ENCODE data around the gene BSX. TPM values are rescaled to one million over a fixed set of nuclear protein-coding genes. Genes with fewer than 3 reads are reported as not detected.

The BSX gene
- polyA plus RNA-seq, 3 donors = not detected

GRCh38 chr11:122979103-122979814 is 2.4 kb downstream of the BSX start:
- H3K27ac ChIP-seq (ENCODE audit: low read depth in 1 of 2, low read length in 2 of 2) = no peak overlapping the region
- no peaks in the 10 kb centered on the region for H3K79me2 ChIP-seq (ENCODE audit: insufficient read depth, low read length)
- no peaks in the 10 kb centered on the region for H4K20me1 ChIP-seq (ENCODE audit: insufficient read depth, low read length)
- Mint-ChIP-seq H3K4me1 (peaks cover 14% of the 10 kb centered on the region), H3K4me3 (peak overlapping the region in 1 of 2 donors; percentile 79), H3K36me3 (peaks cover 6 to 15% of the 10 kb centered on the region in 2 donors), H3K9me3 (peaks cover 4 to 48% (median 18%) of the 10 kb centered on the region in 7 donors), H3K27ac (no peak overlapping the region), H3K27me3 (ENCODE audit: low read depth in 3 of 3) (peaks cover 97 to 100% (median 98%) of the 10 kb centered on the region in 3 donors)
- H3K36me3 ChIP-seq (replicated peaks in 1 of 2; ENCODE audit: control insufficient read depth in 1 of 2, insufficient read depth in 2 of 2, low read length in 2 of 2) = no peaks in the 10 kb centered on the region
- no peak overlapping the region for H3K4me2 ChIP-seq (replicated peaks; ENCODE audit: extremely low read depth, low read length, poor library complexity, severe bottlenecking)
- H3K4me1 ChIP-seq (ENCODE audit: control insufficient read depth in 1 of 2, insufficient read depth in 2 of 2, low read length in 2 of 2) = peaks cover under 1 to 9% of the 10 kb centered on the region in 2 donors
- TF ChIP-seq CTCF (IDR thresholded peaks at IDR 0.05) = no peak
- no peak overlapping the region for H3K9ac ChIP-seq (ENCODE audit: insufficient read depth, low read length, poor library complexity, severe bottlenecking)
- 10% methylated on average over 33 of the region's 44 CpGs for WGBS (ENCODE audit: insufficient coverage)
- peaks cover 0 to 67% of the 10 kb centered on the region in 2 donors for H3K9me3 ChIP-seq (replicated peaks in 1 of 2; ENCODE audit: control insufficient read depth in 1 of 2, insufficient read depth in 1 of 2, low read length in 2 of 2)
- no peak for DNase-seq
- no peak overlapping the region for H2AFZ ChIP-seq (ENCODE audit: insufficient read depth, low read depth, low read length, poor library complexity, severe bottlenecking)
- peaks cover 93 to 100% of the 10 kb centered on the region in 2 donors for H3K27me3 ChIP-seq (ENCODE audit: control insufficient read depth in 2 of 2, insufficient read depth in 2 of 2, low read length in 2 of 2)
- H3K4me3 ChIP-seq (replicated peaks in 1 of 3; ENCODE audit: low read depth in 2 of 3, low read length in 3 of 3) = no peak overlapping the region
- intact Hi-C loops (cut with micrococcal nuclease) = no loop called here

- H3K4me2 ChIP-seq (replicated peaks; ENCODE audit: extremely low read depth, low read length, poor library complexity, severe bottlenecking) = no peak overlapping the region
- H3K27me3 ChIP-seq (ENCODE audit: control insufficient read depth in 2 of 2, insufficient read depth in 2 of 2, low read length in 2 of 2) = peaks cover 93 to 100% of the 10 kb centered on the region in 2 donors
- H4K20me1 ChIP-seq (ENCODE audit: insufficient read depth, low read length) = no peaks in the 10 kb centered on the region
- Mint-ChIP-seq H3K4me1 (peaks cover 8% of the 10 kb centered on the region), H3K36me3 (peaks cover 6 to 14% of the 10 kb centered on the region in 2 donors), H3K9me3 (peaks cover 4 to 40% (median 17%) of the 10 kb centered on the region in 7 donors), H3K27me3 (ENCODE audit: low read depth in 3 of 3) (peaks cover 96 to 98% (median 97%) of the 10 kb centered on the region in 3 donors), H3K4me3 (peak overlapping the region in 1 of 2 donors; percentile 85), H3K27ac (no peak overlapping the region)
- 17% methylated on average over 1 of the region's 7 CpGs for WGBS (ENCODE audit: insufficient coverage)
- H3K36me3 ChIP-seq (replicated peaks in 1 of 2; ENCODE audit: control insufficient read depth in 1 of 2, insufficient read depth in 2 of 2, low read length in 2 of 2) = no peaks in the 10 kb centered on the region
- DNase-seq = no peak
- peaks cover 0 to 57% of the 10 kb centered on the region in 2 donors for H3K9me3 ChIP-seq (replicated peaks in 1 of 2; ENCODE audit: control insufficient read depth in 1 of 2, insufficient read depth in 1 of 2, low read length in 2 of 2)
- H3K4me3 ChIP-seq (replicated peaks in 1 of 3; ENCODE audit: low read depth in 2 of 3, low read length in 3 of 3) = no peak overlapping the region
- no peak for TF ChIP-seq CTCF (IDR thresholded peaks at IDR 0.05)
- no peak overlapping the region for H3K9ac ChIP-seq (ENCODE audit: insufficient read depth, low read length, poor library complexity, severe bottlenecking)
- no peak overlapping the region for H2AFZ ChIP-seq (ENCODE audit: insufficient read depth, low read depth, low read length, poor library complexity, severe bottlenecking)
- H3K27ac ChIP-seq (ENCODE audit: low read depth in 1 of 2, low read length in 2 of 2) = no peak overlapping the region
- no peaks in the 10 kb centered on the region for H3K79me2 ChIP-seq (ENCODE audit: insufficient read depth, low read length)
- intact Hi-C loops (cut with micrococcal nuclease) = no loop called here
- no peaks in the 10 kb centered on the region for H3K4me1 ChIP-seq (ENCODE audit: control insufficient read depth in 1 of 2, insufficient read depth in 2 of 2, low read length in 2 of 2)
Observed at GRCh38 chr11:122978299-122978620, 3.4 kb downstream of the BSX start.

All from CD14-positive monocyte (primary cell).